Right ventricle myocardium superior (tissue), 1 donor: Measurements from ENCODE around the gene TBC1D2. TPM values are rescaled to one million over a fixed set of nuclear protein-coding genes. Genes with fewer than 3 reads are reported as not detected.
"Not testable (repeated sequence)": the region's sequence is repeated elsewhere in the genome, so short reads cannot be mapped to it uniquely, and the experiment has no call there.

ENCODE experiments used
- ATAC-seq: fragments of 200-7000 bp; cut with Tn5 transposase; one replicate; pipeline ENCODE4 v1.9.1; 2020; ENCODE audit warnings: mild to moderate bottlenecking; ENCODE audit not compliant: poor library complexity
- DNase-seq: peaks from one replicate; pipeline ENCODE4 v3.0.0-alpha.2; 2020
- intact Hi-C: fragments of 100-400 bp; cut with DNase I; formaldehyde crosslinking; loops from one replicate; pipeline ENCODE4 v1.11.2; 2022
- long read RNA-seq: library from polyadenylated mRNA; unstranded; transcript quantifications from one replicate; pipeline ENCODE4 v2.0.0, GENCODE V29; 2021
- total RNA-seq: library from RNA; stranded (reverse); fragmentation: NEBNext Ultra II Directional; extraction: Animal tissue kit (Norgen Biotek cat#: 25700); gene quantifications from one replicate; pipeline ENCODE4 v1.2.1, GENCODE V29; 2021
- donor health status: DM: no; HTN: yes; CAD: no; lungs with severe emphysema.

Gene TBC1D2, protein sequence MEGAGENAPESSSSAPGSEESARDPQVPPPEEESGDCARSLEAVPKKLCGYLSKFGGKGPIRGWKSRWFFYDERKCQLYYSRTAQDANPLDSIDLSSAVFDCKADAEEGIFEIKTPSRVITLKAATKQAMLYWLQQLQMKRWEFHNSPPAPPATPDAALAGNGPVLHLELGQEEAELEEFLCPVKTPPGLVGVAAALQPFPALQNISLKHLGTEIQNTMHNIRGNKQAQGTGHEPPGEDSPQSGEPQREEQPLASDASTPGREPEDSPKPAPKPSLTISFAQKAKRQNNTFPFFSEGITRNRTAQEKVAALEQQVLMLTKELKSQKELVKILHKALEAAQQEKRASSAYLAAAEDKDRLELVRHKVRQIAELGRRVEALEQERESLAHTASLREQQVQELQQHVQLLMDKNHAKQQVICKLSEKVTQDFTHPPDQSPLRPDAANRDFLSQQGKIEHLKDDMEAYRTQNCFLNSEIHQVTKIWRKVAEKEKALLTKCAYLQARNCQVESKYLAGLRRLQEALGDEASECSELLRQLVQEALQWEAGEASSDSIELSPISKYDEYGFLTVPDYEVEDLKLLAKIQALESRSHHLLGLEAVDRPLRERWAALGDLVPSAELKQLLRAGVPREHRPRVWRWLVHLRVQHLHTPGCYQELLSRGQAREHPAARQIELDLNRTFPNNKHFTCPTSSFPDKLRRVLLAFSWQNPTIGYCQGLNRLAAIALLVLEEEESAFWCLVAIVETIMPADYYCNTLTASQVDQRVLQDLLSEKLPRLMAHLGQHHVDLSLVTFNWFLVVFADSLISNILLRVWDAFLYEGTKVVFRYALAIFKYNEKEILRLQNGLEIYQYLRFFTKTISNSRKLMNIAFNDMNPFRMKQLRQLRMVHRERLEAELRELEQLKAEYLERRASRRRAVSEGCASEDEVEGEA
- total RNA-seq, result 2.0 TPM
- long read RNA-seq, partial matches to known transcripts, result 2 of 7 reads
- long read RNA-seq, other reads (novel, unspliced or antisense), result 0 of 7 reads

DNA sequence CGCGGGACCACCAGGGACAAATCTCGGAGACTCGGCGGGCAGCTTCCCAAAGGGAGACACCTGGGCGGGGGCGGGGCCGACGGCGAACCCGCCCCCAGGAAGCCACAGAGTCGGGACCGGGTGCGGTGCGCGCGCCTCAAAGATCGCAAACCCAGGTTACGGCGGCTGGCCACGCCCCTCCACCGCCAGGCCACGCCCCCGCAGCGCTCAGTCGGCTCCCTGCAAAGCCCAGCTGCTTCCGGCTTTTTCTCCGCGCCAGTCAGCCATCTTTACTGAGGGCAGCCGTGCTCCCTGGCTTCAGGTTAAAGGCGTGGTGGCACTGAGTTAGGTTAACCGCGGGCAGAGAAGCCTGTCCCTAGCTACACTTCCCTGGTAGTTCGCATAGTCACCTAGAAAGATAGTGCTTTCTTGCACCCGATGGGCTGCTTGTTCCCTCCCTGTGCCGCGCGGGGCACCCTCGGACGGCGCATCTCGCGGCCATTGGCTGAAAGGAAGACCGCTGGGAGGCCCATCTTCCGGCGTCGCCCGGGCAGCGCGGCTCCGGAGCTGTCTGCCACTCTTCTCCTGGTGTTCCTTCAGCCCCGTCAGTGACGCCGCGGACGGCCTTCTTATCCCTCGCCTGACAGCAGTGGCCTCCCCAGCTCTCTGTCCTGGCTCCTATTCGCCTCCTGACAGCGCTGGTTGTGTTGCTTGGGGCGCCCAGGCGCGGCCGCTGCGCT lies at the start of gene TBC1D2:
Gene TBC1D2 (minus strand): TSS at position 72 of the 719 bp plus-strand sequence. CDS start 108 bp downstream, outside the sequence.
- peak; percentile 98 for DNase-seq
- ATAC-seq, result peak; percentile 98
- intact Hi-C loops, result loop anchor here (2.0 to 5.0 kb wide), 2 partner anchors 198 to 333 kb away; partner anchors contain the start of genes NANS and TRMO

DNA sequence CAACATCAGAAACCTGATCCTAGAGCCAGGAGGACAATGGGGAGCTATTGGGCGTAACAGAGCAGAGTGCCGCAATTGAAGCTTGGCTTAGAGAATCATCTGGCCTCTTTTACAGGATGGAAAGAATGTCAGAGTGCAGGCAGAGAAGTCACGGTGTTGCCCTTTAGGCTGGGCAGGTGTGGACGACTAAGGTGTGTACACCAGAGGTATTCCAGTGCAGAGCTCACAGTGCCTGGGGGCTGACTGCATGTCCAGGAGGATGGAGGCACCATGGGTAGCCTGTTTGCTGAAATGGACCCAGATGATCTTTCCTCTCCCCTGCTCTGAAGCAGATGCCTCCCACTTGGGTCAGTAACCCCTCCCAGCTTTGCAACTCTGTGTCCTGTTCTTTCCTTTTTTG lies 48.9 kb upstream of the TBC1D2 start:
- intact Hi-C loops, result no loop called here
- DNase-seq (no peak), ATAC-seq (no peak)

DNA sequence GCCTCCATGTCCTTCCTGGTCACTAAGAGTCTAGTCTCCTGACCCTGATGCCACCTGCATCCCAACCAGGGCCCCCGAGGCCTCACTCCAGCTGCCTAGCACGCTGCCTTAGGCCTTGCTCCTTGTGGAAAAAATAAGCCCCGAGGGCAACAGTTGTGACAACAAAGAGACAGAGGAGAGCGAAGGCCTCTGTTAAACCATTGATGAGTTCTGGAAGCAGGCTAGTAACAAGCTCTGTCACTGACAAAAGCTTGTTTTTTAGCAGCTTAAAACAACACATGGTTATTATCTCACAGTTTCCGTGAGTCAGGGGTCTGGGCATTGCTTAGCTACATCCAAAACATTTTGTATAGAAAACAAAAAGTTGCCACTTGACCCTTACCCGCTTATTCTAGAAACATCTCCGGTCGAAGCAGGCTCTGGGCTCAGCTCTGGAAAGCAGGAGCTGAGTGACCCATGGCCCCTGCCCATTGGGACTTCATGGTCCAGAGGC lies 48.2 kb upstream of the TBC1D2 start:
- ATAC-seq (no peak), DNase-seq (no peak)
- intact Hi-C loops, result no loop called here

DNA sequence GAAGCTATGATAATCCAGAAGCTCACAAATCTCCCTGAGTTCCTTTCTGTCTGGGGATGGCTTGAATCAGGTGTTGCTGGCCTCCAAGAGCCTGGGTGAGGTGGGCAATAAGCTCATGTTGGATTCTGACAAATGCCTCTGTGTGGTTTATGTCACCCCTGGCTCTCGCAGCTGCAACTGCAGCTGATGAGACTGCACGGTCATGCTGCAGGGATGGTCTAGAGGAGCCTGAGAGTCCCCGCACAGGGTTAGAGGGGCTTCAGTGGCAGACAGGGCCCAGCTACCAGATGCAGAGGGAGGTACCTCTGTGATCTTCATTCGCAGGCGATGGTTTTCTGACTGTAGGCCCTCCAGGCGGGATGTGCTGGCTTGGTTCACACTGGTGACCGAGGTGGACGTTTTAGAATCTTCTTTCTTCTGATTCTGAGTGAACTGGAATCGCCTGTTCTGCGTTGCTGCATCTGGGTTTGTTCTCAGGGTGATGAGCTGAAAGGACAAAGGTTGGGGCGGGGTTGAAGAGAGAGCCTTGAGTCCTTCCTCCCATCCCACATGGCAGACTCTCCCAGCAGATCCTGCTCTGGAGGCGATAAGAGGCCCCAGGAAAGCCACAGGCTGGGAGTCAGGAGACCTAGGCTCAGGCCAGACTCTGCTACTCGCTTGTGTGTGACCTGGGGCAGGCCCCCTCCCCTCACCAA lies 47.6 kb upstream of the TBC1D2 start:
- ATAC-seq, result no peak
- intact Hi-C loops, result no loop called here
- no peak for DNase-seq

DNA sequence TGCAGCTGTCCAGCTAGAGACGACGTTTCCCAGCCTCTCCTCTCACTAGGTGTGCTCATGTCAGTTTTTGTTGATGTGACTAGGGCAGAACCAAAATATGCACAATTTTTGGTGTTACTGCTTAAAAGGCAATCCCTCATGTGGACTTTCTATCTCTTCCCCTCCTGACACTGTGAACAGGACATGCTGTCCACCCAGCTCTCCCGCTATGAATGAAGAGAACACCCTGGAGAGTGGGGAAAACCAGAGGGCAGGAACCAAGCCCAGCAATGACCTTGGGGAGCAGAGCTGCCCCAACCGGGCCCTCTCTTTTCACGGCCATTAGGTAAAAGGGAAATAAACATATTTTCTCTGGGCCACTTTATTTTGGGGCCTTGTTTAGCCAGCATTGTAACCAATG lies 46.7 kb upstream of the TBC1D2 start:
- intact Hi-C loops, result no loop called here
- no peak for DNase-seq
- no peak for ATAC-seq

DNA sequence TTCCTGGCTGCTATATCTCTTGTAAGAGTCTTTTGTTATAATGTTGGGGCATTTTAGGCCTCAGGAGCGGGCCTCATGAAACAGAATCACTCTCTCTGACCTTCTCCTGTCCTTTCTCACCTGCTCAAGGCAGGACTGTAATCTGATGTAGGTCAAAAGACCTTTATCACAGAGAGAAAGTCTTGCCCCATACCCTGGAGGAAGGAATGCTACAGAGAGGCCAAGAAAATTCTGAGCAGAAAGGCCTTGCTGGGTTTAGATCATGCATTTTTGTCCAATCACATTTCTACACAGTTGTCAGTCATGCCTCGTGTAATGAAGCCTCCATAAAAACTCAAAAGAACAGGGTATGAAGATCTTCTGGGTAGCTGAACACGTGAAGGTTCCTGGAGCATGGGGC lies 45.2 kb upstream of the TBC1D2 start:
- DNase-seq (no peak), ATAC-seq (no peak)
- intact Hi-C loops, result no loop called here

DNA sequence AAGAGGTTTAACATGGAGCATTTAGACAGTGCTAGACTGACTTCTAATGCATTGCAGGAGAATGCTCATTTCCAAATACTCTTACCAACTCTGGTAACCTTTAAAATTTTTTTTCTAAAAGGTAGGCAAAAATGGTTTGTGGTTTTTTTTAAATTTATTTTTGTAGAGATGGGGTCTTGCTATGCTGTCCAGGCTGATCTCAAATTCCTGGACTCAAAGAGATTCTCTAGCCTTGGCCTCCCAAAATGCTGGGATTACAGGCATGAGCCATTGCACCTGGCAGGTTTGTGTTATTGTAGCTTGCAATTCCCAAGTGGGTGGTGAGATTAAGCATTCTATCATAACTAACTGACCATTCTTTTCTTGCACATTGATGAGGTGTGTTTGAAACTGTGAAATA lies 43.0 kb upstream of the TBC1D2 start:
- DNase-seq (no peak), ATAC-seq (no peak)
- intact Hi-C loops, result no loop called here

DNA sequence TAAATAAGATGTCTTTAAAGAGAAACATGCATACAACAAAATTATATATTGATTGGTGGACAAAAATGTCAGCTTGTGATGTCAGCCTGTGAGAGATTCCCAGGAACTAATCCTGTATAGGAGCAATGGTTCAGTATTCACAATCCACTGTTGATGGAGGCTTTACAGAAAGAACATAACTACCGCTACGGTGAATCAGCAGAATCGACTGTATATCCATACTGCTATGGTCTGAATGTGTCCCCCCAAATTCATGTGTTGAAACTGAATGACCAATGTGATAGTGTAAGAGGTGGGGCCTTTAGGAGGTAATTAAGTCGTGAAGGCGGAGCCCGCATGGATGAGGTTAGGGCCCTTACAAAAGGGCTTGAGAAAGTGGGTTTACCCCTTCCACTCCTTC lies 40.4 kb upstream of the TBC1D2 start:
- intact Hi-C loops, result no loop called here
- ATAC-seq, result no peak
- no peak for DNase-seq

DNA sequence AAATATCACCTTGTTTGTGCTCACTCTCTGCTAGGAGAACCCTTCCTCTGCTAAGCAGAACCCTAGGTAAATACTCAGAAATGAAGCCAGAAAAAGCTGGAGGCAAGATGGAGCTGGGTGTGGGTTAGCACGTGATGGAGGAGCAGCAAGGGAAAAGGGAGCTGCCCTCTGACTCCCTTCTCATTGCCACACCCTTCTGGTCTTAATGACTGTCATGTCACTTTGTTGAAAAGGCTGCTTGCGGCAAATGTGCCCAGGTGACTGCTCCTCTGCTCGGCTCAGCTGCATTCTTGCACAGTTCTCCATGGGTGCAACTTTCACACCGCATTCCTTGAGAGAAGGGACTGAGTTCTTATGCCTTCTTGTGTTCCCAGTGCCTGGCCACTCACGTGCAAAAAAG lies 36.4 kb upstream of the TBC1D2 start:
- DNase-seq (no peak), ATAC-seq (no peak)
- intact Hi-C loops, result no loop called here

DNA sequence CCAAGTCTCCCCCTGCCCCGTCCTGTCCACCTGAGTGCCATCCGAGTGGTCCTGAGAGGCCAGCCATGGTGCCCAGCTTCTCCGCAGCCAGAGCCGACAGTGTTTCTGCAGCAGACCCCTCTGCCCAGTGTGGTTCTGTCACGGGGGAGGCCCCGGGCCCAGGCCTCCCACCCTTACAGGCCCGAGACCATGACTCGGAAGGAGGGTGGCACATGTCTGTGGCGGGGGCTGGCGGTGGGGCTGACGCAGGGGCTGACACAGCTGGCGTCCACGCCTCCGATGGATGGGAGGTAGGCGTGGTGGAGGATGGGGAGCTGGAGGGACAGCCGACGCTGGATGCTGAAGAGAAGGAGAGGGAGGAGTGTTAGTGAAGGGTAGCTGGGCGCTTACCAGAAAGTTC lies 35.0 kb upstream of the TBC1D2 start:
- intact Hi-C loops, result no loop called here
- ATAC-seq, result no peak
- DNase-seq, result no peak

DNA sequence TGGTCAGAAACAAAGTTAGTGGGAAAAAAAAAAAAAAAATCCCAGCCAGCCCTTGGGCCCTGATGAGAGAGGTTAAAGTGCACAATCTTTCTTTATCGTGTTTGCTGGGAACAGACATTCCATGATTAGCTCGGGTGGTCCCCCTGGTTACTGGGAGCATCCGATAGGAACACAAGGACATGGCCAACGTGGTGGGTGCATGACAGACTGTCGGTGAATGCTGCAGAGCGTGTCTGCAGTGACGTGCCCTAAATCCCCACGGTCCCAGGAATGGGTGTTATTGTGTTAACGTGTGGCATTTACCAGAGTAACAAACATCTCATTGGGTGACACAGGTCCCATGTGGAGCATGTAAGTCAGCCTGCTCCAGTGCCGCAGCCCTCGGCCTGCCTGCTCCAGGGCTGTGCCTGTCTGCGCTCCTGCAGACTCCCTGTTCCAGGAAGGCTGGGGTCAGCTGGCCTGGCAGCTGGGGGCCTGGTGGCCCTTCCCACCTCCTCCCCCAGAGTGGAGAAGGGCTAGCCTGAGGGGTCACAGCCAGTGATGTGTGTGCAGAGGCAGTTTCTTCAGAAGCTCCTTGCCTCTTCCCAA lies 34.3 kb upstream of the TBC1D2 start:
- intact Hi-C loops, result no loop called here
- no peak for ATAC-seq
- DNase-seq, result no peak

DNA sequence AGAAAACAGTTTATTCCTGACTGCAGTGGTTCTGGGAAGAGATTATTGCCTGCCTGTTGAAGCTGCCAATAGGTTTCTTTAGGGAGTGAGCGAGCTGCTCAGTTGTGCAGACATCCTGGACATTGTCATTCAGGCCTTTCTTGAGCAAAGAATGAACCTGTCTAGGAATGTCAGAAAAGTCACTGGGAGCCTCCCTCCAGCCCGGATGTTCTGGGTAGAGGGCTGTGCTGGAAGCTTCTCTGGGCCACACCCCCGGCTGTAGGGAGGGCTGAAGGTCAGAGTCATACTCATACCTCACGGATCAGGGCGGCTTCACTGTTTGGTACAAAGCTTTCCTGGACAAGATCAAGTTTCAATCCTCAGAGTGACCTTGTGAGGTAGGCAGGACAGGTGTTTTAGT lies 33.4 kb upstream of the TBC1D2 start:
- intact Hi-C loops, result no loop called here
- ATAC-seq (no peak), DNase-seq (no peak)

DNA sequence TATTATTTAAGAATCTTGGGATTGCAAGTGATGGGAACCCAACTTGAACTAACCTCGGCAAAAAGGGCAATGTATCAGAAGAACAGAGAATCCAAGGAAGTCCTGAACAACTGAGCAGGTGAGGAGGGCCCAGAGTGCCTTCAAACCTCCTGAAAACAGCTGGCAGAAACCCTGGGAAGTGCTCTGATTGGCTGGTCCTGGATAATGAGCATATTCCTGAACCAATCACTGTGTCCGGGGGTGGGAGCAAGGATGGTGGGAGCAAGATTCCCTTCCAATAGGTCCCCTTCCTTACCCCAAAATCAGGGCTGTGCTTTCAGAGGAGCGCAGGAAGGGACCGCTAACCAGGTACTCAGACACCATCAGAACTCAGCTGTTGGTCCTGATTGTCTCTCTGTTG lies 31.9 kb upstream of the TBC1D2 start:
- no peak for ATAC-seq
- intact Hi-C loops, result no loop called here
- DNase-seq, result no peak

DNA sequence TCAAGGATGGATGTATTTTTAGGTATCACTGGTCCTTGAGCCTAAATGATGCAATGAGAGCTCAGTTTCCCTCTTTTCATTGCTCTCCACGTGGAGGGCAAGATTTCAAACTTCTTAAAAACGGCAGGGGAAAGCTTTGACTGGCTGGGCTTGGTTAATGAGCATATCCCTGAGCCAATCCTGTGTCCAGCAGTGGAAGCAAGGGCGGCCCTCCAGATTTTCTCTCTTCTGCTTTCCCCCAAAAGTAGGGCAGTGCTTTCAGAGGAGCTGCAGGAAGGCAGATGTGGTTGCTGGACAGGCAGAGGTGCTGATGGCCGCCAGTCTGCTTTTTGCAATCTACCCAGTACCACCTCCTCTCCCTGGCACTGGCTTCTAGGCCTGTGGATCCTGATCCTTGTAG lies 30.0 kb upstream of the TBC1D2 start:
- DNase-seq, result no peak
- ATAC-seq, result no peak
- intact Hi-C loops, result no loop called here

DNA sequence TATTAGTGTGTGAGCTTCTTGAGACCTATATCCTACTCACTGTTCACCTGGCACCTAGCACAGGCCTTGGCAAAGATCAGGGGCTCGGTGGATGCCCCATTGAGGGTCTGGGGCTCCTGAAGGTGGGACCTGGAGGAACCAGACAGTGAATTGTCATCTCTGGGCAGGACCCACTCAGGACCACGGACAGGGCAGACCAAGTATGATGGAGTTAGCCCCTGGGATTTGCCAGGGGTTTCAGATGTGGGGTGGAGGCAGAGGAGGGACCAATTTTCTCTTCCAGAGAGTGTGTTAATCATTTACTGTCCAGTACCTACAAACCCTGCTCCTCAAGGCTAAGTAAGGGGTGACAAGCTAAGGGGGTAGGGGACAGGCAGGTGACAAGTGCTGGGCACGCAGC lies 29.3 kb upstream of the TBC1D2 start:
- DNase-seq (no peak), ATAC-seq (no peak)
- intact Hi-C loops, result no loop called here

DNA sequence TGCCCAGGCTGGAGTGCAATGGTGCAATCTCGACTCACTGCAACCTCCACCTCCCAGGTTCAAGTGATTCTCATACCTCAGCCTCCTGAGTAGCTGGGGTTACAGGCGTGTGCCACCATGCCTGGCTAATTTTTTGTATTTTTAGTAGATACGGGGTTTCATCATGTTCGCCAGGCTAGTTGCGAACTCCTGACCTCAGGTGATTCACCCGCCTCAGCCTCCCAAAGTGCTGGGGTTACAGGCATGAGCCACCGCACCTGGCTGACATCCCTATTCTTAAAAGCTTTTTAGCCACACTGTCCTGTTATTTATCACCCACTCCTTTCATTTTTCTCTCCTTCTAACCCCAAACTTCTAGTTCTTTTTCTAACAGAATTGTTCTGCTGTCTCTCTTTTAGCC lies 27.7 kb upstream of the TBC1D2 start:
- intact Hi-C loops, ATAC-seq, DNase-seq: not testable (repeated sequence)

DNA sequence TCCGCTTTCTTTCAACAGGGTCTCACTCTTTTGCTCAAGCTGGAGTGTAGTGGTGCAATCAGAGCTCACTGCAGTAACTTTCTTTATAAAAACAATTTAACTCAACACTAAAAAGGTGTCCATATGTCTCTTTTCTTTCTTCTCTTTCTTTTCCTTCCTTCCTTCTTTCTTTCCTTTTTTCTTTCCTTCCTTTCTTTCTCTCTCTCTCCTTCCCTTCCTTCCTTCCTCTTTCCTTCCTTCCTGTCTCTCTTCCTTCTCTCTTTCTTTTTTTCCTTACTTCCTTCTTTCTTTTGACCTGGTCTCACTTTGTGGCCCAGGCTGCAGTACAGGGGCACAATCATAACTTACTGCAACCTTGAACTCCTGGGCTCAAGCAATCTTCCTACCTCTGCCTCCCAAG lies 25.8 kb upstream of the TBC1D2 start:
- DNase-seq, result no peak
- ATAC-seq, result no peak
- intact Hi-C loops, result no loop called here

DNA sequence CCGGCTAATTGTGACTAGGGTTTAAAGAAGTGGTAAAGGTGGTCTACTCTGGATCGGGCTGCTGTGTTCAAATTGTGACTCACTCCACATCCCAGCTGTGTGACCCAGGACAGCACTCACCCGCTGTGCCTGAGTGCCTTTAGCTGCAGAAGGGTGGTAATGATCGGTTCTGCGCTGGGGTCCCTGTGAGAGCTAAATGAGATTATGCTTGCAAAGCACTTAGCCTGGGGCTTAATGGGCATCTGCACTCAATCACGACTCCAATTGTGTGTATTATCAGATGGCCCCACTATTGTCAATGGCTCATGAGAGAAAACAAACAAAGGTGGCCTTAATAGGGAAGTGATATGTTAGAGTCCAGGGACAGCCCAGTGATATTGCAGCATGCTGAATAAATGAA lies 25.1 kb upstream of the TBC1D2 start:
- intact Hi-C loops, result no loop called here
- no peak for DNase-seq
- ATAC-seq, result no peak
